ENCODE results near the gene COL25A1.
"Not testable (repeated sequence)": the region's sequence is repeated elsewhere in the genome, so short reads cannot be mapped to it uniquely, and the experiment has no call there.

The COL25A1 gene

DNA sequence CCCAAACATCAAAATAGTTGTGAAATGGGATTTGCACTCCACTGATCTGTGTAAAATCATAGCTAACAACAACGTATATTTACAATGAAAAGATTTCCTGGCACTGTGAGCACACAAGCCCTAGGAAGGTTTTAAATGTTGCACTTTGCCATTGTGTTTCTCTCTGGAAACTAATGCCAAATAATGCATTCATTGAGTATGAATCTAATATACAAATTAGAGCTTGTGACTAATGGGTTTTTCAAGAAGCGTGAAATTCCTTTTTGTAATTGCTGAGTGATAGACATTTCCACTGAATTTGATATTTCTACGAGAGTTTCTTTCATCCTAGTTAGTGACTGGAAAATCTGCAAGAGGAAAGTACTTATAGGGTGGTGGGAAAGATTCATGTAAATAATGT lies 135.9 kb downstream of the COL25A1 start:
- no peak for DNase-seq (ENCODE audit: low spot score)

GRCh38 chr4:109166126-109166525 lies 136.3 kb downstream of the COL25A1 start:
- DNase-seq (ENCODE audit: low spot score) = no peak

DNA sequence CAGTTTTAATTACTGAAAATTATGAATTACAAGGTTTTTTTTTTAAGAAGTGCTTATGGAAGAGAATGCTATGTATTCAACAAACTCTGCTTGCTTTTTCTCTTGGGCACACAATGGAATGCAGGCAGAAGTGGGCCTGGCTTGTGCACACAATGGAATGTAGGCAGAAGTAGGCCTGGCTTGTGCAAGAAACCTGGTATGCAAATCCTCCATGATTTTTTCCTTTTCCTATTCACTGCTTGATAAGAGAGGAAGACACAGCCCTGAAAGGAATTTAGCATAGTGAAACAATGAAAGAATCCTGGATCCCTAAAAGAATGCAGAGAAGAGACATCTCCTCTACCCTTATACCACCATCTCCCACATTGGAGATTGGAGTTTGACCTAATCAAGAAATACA lies 138.4 kb downstream of the COL25A1 start:
- DNase-seq (ENCODE audit: low spot score) = no peak

- DNase-seq (ENCODE audit: low spot score) = no peak
These were observed 139.0 kb downstream of the COL25A1 start for GRCh38 chr4:109163493-109163892.

GRCh38 chr4:109162759-109163158 lies 139.7 kb downstream of the COL25A1 start:
- no peak for DNase-seq (ENCODE audit: low spot score)

GRCh38 chr4:109160494-109160893 lies 142.0 kb downstream of the COL25A1 start:
- no peak for DNase-seq (ENCODE audit: low spot score)

DNA sequence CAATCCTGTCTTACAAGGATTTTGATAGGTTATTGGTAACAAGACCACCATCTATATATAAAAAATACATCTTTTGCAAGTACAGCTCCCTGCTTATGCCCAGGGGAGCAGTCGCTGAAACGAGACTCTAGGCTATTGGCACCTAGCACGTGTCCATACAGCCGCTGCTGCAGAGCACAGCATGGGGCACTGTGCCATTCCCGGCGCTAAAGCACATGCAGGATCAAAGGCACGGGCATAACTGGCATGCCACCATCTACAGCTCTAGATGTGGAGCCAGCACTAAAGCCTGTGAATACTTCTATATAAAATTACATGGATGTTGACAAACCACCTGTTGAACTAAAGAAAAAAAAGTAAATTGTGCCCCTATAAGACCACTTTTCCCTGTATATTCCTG lies 144.8 kb downstream of the COL25A1 start:
- DNase-seq (ENCODE audit: low spot score) = no peak

GRCh38 chr4:109157205-109157604 lies 145.3 kb downstream of the COL25A1 start:
- no peak for DNase-seq (ENCODE audit: low spot score)

GRCh38 chr4:109156356-109156755 lies 146.1 kb downstream of the COL25A1 start:
- DNase-seq (ENCODE audit: low spot score) = no peak

DNA sequence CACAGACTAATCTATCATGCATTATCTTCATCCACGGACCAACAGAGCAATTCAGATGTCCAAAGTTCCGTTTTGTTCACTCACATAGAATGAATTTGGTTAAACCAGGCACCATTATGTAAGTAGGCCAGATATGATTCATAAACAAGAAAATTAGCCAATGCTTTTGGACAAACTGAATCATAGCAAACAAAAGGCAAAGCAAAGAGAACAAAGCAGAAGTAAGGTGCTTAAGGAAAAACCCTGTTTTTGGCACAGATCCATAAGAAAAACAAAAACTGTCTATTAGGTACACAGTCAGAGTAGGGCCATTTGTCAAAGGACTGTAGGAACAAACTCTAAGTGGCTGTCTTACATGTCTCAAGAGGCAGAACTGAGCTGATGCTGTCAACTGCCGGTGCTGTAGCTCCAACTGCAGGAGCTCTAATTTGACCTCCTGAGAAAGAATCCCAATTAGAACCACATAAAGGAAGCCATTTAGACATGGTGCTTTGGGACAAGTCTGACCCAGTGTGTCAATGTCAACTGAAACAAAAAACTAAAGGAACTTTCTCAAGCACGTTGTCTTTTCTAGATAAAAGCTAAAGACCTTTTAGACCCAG lies 146.7 kb downstream of the COL25A1 start:
- DNase-seq (ENCODE audit: low spot score) = no peak

GRCh38 chr4:109155084-109155483 lies 147.4 kb downstream of the COL25A1 start:
- no peak for DNase-seq (ENCODE audit: low spot score)

DNA sequence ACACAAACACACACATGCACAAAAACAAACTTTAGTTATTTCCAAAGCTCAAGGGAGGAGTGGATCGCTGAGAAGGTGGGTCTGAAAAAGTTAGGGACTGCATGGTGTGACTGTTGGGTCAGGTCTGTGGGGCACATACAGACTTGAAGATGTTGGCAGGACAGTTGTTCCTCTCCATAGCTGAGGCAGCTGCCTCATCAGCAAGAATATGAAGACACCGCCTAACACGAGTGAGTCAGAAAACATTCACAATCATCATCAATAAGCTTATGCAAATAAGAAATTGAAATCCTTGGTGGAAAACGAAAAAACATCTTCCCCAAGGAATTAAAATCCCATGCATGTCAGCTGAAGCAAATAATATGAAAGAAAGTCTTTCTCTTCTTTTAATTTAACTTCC lies 148.0 kb downstream of the COL25A1 start:
- DNase-seq (ENCODE audit: low spot score) = no peak

- DNase-seq (ENCODE audit: low spot score) = no peak
These were observed 152.6 kb downstream of the COL25A1 start for GRCh38 chr4:109149836-109150235.

DNA sequence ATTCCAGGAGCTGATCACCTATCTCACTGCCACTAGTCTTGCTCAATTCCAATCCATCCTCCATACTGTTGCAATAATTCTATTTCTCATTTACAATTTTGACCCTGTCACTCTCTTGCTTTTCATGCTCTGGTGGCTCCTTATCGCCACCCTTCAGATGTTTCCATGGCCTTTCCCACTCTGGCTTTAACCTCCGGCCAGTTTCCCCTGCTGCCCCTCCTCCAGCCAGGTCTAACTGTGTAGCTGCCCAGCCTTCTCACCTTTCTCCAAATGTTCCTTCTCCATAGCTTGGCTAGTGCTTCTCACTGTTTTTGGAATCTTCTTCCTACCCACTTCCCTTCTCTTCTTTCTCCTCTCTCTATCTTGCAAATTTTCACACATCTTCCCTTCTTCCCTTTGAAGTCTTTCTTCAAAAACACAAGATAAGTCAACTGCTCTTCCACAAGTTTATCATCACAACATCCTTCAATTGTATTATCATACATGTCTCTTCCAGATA lies 153.8 kb downstream of the COL25A1 start:
- DNase-seq (ENCODE audit: low spot score) = no peak

- DNase-seq (ENCODE audit: low spot score) = no peak
These were observed 155.3 kb downstream of the COL25A1 start for GRCh38 chr4:109147135-109147534.

- DNase-seq (ENCODE audit: low spot score) = no peak
These were observed 156.0 kb downstream of the COL25A1 start for GRCh38 chr4:109146499-109146898.

- DNase-seq (ENCODE audit: low spot score) = not testable (repeated sequence)
These were observed 164.3 kb downstream of the COL25A1 start for GRCh38 chr4:109138125-109138524.

DNA sequence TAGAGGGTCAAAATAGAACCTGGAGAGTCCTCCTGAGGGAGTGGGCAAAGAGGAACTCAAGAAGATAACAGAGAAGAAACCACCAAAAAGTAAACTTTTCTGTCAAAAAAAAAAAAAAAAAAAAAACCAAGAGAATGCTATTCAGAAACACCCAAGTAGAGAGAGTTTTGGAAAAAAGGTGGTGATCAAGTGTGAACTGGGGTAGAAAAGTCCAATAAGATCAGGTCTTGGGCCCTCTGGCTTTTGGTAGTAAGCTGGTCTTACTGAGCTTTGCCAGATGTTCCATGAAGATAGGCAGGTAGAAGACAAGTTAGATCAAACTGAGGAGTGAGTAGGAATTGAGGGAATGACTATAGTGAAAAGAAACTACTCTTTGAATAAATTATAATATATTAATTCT lies 167.5 kb downstream of the COL25A1 start:
- DNase-seq (ENCODE audit: low spot score) = no peak

- no peak for DNase-seq (ENCODE audit: low spot score)
These were observed 168.2 kb downstream of the COL25A1 start for GRCh38 chr4:109134268-109134667.

GRCh38 chr4:109131559-109131958 lies 170.9 kb downstream of the COL25A1 start:
- DNase-seq (ENCODE audit: low spot score) = no peak

- DNase-seq (ENCODE audit: low spot score) = no peak
These were observed 173.9 kb downstream of the COL25A1 start for GRCh38 chr4:109128589-109128988.

DNA sequence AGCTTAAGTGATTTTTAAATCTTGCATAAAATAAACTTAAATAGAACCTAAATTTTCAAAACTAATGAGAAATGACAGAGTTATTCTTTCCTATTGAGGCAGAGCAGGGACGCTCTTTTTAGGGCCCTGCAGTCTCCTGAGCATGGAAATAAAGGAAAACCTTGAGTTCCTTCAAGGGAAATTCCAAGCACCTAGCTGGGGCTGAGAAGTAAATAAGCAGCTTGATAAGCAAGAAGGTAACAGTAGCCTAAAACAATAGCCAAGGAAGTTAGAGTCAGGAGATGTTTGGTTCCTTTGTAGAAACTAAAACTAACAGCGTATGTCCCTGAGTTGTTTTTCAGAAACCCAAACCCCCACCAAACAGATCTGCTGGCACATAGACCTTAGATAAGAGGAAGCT lies 174.6 kb downstream of the COL25A1 start:
- DNase-seq (ENCODE audit: low spot score) = no peak

- no peak for DNase-seq (ENCODE audit: low spot score)
These were observed 175.6 kb downstream of the COL25A1 start for GRCh38 chr4:109126856-109127255.

DNA sequence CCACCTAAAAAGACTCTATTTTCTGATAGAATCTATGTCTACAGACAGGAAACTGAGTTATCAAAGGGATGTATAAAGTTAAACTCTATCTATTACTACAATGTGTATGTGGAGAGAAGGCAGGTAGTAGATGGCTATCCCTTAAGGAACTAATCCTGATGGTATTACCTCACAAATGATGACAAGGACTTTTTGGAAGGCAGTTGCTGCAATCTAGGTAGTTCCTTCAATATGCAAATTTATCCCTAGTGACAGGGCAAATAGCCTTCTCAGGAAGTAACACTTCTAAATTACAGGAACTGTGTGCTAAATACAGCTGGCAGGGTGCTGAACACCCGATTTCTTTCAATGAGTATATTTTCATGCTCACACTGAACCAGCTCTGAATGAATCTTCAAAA lies 177.4 kb downstream of the COL25A1 start:
- no peak for DNase-seq (ENCODE audit: low spot score)
